Measurements from ENCODE around the gene CENPT. TPM values are rescaled to one million over a fixed set of nuclear protein-coding genes. Genes with fewer than 3 reads are reported as not detected.

The CENPT gene
- total RNA-seq, 1 donor from 2014 or later: 38.6 TPM

GRCh38 chr16:67883146-67883871 is 35.8 kb upstream of the CENPT start:
- peaks cover 54% of the 10 kb centered on the region for H3K36me3 Mint-ChIP-seq (ENCODE audit: low read depth)
- intact Hi-C loops (cut with micrococcal nuclease): loop anchor here (1.0 kb wide), 2 partner anchors 45 to 157 kb away; no protein-coding TSS in a partner anchor

GRCh38 chr16:67882374-67883145 is 35.1 kb upstream of the CENPT start:
- Mint-ChIP-seq H3K4me3 (ENCODE audit: low read depth) (no peak overlapping the region), H3K9me3 (no peaks in the 10 kb centered on the region), H3K27ac (no peak overlapping the region), H3K36me3 (ENCODE audit: low read depth) (peaks cover 61% of the 10 kb centered on the region), H3K27me3 (ENCODE audit: low read depth) (no peaks in the 10 kb centered on the region), H3K4me1 (ENCODE audit: low read depth) (no peaks in the 10 kb centered on the region)
- DNase-seq (ENCODE audit: low spot score): no peak
- intact Hi-C loops (cut with micrococcal nuclease): loop anchor here (1.0 kb wide), 2 partner anchors 46 to 158 kb away; no protein-coding TSS in a partner anchor

More at GRCh38 chr16:67883146-67883871, 35.8 kb upstream of the CENPT start:
- no peak overlapping the region for H3K27ac Mint-ChIP-seq
- H3K4me3 Mint-ChIP-seq (ENCODE audit: low read depth): no peak overlapping the region
- no peaks in the 10 kb centered on the region for H3K4me1 Mint-ChIP-seq (ENCODE audit: low read depth)
- DNase-seq (ENCODE audit: low spot score): no peak
- H3K27me3 Mint-ChIP-seq (ENCODE audit: low read depth): no peaks in the 10 kb centered on the region
- H3K9me3 Mint-ChIP-seq: no peaks in the 10 kb centered on the region

- H3K4me1 Mint-ChIP-seq (ENCODE audit: low read depth): no peaks in the 10 kb centered on the region
- peaks cover 70% of the 10 kb centered on the region for H3K36me3 Mint-ChIP-seq (ENCODE audit: low read depth)
- intact Hi-C loops (cut with micrococcal nuclease): no loop called here
- no peak for DNase-seq (ENCODE audit: low spot score)
- no peak overlapping the region for H3K4me3 Mint-ChIP-seq (ENCODE audit: low read depth)
- H3K9me3 Mint-ChIP-seq: no peaks in the 10 kb centered on the region
- H3K27ac Mint-ChIP-seq: no peak overlapping the region
- no peaks in the 10 kb centered on the region for H3K27me3 Mint-ChIP-seq (ENCODE audit: low read depth)
Observed at GRCh38 chr16:67881621-67882161, 34.2 kb upstream of the CENPT start.

DNA sequence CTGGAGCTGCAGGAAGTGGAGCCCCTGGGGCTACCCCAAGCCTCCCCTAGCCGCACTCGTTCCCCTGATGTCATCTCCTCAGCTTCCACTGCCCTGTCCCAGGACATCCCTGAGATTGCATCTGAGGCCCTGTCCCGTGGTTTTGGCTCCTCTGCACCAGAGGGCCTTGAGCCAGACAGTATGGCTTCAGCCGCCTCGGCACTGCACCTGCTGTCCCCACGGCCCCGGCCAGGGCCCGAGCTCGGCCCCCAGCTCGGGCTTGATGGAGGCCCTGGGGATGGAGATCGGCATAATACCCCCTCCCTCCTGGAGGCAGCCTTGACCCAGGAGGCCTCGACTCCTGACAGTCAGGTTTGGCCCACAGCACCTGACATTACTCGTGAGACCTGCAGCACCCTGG is 33.1 kb upstream of the CENPT start:
- Mint-ChIP-seq H3K27me3 (ENCODE audit: low read depth) (no peaks in the 10 kb centered on the region), H3K4me1 (ENCODE audit: low read depth) (peaks cover under 1% of the 10 kb centered on the region), H3K27ac (no peak overlapping the region), H3K4me3 (ENCODE audit: low read depth) (no peak overlapping the region), H3K36me3 (ENCODE audit: low read depth) (peaks cover 78% of the 10 kb centered on the region), H3K9me3 (no peaks in the 10 kb centered on the region)
- intact Hi-C loops (cut with micrococcal nuclease): no loop called here
- DNase-seq (ENCODE audit: low spot score): no peak

DNA sequence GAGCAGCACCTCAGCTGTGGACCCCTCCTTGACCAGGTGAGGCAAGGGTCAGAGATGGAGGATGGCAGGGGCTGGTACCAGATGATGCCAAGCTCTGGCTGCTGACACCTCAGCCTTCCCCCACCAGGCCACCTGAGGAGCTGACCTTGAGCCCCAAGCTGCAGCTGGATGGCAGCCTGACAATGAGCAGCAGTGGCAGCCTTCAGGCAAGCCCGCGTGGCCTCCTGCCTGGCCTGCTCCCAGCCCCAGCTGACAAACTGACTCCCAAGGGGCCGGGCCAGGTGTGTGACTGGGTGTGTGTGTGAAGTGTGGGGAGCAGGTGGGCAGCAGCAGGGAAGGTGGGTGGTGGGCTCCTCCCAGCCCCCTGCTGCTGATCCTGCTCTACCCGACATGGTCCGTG is 32.4 kb upstream of the CENPT start:
- Mint-ChIP-seq H3K4me1 (ENCODE audit: low read depth) (peaks cover 7% of the 10 kb centered on the region), H3K4me3 (ENCODE audit: low read depth) (no peak overlapping the region), H3K27me3 (ENCODE audit: low read depth) (no peaks in the 10 kb centered on the region), H3K27ac (no peak overlapping the region), H3K9me3 (no peaks in the 10 kb centered on the region), H3K36me3 (ENCODE audit: low read depth) (peaks cover 78% of the 10 kb centered on the region)
- intact Hi-C loops (cut with micrococcal nuclease): no loop called here
- DNase-seq (ENCODE audit: low spot score): no peak

- peaks cover 76% of the 10 kb centered on the region for H3K36me3 Mint-ChIP-seq (ENCODE audit: low read depth)
- H3K9me3 Mint-ChIP-seq: no peaks in the 10 kb centered on the region
- no peak overlapping the region for H3K27ac Mint-ChIP-seq
- no peak for DNase-seq (ENCODE audit: low spot score)
- H3K4me3 Mint-ChIP-seq (ENCODE audit: low read depth): no peak overlapping the region
- H3K4me1 Mint-ChIP-seq (ENCODE audit: low read depth): peaks cover 10% of the 10 kb centered on the region
- no peaks in the 10 kb centered on the region for H3K27me3 Mint-ChIP-seq (ENCODE audit: low read depth)
- intact Hi-C loops (cut with micrococcal nuclease): no loop called here
Observed at GRCh38 chr16:67879462-67879861, 32.0 kb upstream of the CENPT start.

DNA sequence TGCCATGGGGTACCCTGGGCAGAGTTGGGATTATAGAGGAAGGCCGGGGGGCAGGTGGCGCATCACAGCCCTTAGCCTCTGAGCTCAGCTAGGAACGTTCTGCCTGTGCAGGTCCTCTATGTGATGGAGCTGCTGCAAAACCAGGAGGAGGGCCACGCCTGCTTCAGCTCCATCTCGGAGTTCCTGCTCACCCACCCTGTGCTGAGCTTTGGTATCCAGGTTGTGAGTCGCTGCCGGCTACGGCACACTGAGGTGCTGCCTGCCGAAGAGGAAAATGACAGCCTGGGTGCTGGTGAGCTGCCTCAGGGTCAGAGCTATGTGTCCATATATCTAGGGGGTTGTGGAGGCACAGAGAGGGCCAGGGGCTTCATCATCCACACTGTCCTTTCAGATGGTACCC is 31.4 kb upstream of the CENPT start:
- intact Hi-C loops (cut with micrococcal nuclease): no loop called here
- H3K36me3 Mint-ChIP-seq (ENCODE audit: low read depth): peaks cover 73% of the 10 kb centered on the region
- no peaks in the 10 kb centered on the region for H3K27me3 Mint-ChIP-seq (ENCODE audit: low read depth)
- no peaks in the 10 kb centered on the region for H3K9me3 Mint-ChIP-seq
- peaks cover 16% of the 10 kb centered on the region for H3K4me1 Mint-ChIP-seq (ENCODE audit: low read depth)
- no peak for DNase-seq (ENCODE audit: low spot score)
- H3K4me3 Mint-ChIP-seq (ENCODE audit: low read depth): no peak overlapping the region
- H3K27ac Mint-ChIP-seq: no peak overlapping the region

- DNase-seq (ENCODE audit: low spot score): no peak
- intact Hi-C loops (cut with micrococcal nuclease): no loop called here
- H3K4me1 Mint-ChIP-seq (ENCODE audit: low read depth): peaks cover 18% of the 10 kb centered on the region
- peaks cover 67% of the 10 kb centered on the region for H3K36me3 Mint-ChIP-seq (ENCODE audit: low read depth)
- no peaks in the 10 kb centered on the region for H3K9me3 Mint-ChIP-seq
- no peak overlapping the region for H3K27ac Mint-ChIP-seq
- H3K27me3 Mint-ChIP-seq (ENCODE audit: low read depth): no peaks in the 10 kb centered on the region
- H3K4me3 Mint-ChIP-seq (ENCODE audit: low read depth): no peak overlapping the region
Observed at GRCh38 chr16:67878232-67878631, 30.7 kb upstream of the CENPT start.

- DNase-seq (ENCODE audit: low spot score): no peak
- Mint-ChIP-seq H3K9me3 (no peaks in the 10 kb centered on the region), H3K4me3 (ENCODE audit: low read depth) (no peak overlapping the region), H3K36me3 (ENCODE audit: low read depth) (peaks cover 61% of the 10 kb centered on the region), H3K4me1 (ENCODE audit: low read depth) (peaks cover 21% of the 10 kb centered on the region), H3K27ac (no peak overlapping the region), H3K27me3 (ENCODE audit: low read depth) (no peaks in the 10 kb centered on the region)
- intact Hi-C loops (cut with micrococcal nuclease): no loop called here
Observed at GRCh38 chr16:67877064-67877463, 29.6 kb upstream of the CENPT start.

DNA sequence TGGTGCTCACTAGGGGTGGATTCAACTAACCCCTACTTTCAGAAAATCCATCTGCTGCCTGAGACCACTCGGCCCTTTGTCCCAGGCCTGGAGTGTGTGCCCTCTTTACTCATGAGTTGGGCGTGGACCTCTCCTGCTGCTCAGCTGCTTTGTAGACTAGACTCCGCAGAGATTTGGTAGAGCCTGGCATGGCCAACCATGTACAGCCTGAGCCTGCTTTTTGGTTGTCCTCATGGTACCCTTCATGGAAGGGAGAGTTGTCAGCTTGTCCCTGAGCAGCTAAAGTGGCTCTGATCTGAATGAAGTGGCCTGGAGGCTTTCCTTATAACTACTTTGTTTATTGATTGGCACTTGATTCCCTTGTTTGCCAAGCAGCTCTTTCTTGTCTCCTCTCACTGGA is 26.9 kb upstream of the CENPT start:
- Mint-ChIP-seq H3K4me1 (ENCODE audit: low read depth) (peaks cover 21% of the 10 kb centered on the region), H3K9me3 (no peaks in the 10 kb centered on the region), H3K36me3 (ENCODE audit: low read depth) (peaks cover 46% of the 10 kb centered on the region), H3K27ac (peak overlapping the region; percentile 89), H3K27me3 (ENCODE audit: low read depth) (no peaks in the 10 kb centered on the region), H3K4me3 (ENCODE audit: low read depth) (peak overlapping the region; percentile 83)
- intact Hi-C loops (cut with micrococcal nuclease): loop anchor here (2.0 kb wide), 1 partner anchor 60 kb away; no protein-coding TSS in a partner anchor
- no peak for DNase-seq (ENCODE audit: low spot score)

DNA sequence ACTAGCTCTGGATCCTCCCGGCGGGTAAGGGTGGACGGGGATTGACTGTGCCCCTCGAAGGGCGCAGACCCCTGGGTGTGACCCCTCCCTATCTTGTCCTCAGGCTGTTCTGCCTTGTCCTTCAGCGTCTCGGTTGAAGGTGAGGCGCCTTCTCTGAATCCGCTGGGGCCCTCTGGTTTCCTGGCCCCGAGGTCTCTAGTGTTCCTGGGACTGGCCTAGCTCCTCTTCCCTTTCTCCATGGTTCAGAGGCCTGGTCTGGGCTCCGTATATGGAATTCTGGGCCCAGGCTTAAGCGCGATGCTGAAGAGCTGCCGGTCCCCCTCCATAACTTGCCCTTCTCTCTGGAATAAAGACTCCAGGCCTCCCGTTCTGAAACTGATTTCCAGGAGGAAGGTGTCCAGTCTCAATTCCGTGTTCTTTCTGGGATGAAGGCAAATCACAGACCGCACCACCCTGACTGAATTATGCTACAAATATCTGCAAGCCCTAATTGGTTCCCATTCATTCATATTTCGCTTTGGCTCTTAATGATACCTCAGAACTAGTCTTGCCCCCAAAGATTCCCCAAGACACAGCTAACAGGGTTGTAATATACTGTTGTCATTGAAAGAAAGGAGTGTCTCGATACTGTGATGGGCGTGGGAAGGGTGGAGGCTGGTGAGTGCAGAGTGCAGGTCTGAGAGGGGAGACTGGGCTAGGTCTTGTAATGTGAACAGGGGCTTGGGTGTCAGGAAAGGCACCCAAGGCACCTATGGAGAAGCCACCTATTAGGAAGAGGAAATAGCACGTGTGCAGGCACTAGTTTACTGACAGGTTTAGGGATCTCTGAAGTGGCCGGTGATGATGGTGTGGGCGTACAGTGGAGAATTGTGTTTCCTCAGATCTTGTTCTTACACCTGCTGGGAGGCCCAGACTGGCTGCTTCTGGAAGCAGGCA is 26.2 kb upstream of the CENPT start:
- peak overlapping the region; percentile 83 for H3K4me3 Mint-ChIP-seq (ENCODE audit: low read depth)
- peaks cover 40% of the 10 kb centered on the region for H3K36me3 Mint-ChIP-seq (ENCODE audit: low read depth)
- DNase-seq (ENCODE audit: low spot score): no peak
- H3K9me3 Mint-ChIP-seq: no peaks in the 10 kb centered on the region
- intact Hi-C loops (cut with micrococcal nuclease): loop anchor here (2.0 kb wide), 2 partner anchors 57 to 61 kb away; no protein-coding TSS in a partner anchor
- H3K27me3 Mint-ChIP-seq (ENCODE audit: low read depth): no peaks in the 10 kb centered on the region
- H3K27ac Mint-ChIP-seq: peak overlapping the region; percentile 89
- peaks cover 21% of the 10 kb centered on the region for H3K4me1 Mint-ChIP-seq (ENCODE audit: low read depth)

All from activated T-helper 2 cell treated with anti-CD3 and anti-CD28 coated beads, Interferon-gamma antibody, Interleukin-2, Interleukin-4, amounts not matched to agents 10 μg/mL and 5 μg/mL and 100 μg/mL, durations not matched to agents 14 hours and 24 hours and 36 hours (primary cell).